ENCODE measurements around the gene TRIM49D2.
"Not testable (repeated sequence)": the region's sequence is repeated elsewhere in the genome, so short reads cannot be mapped to it uniquely, and the experiment has no call there.

The TRIM49D2 gene

GRCh38 chr11:89923764-89924163 lies at the start of gene TRIM49D2:
TSS of gene TRIM49D2 (plus strand) at chr11:89924064. CDS start at chr11:89926762, 2,698 bp downstream.
- not testable (repeated sequence) for H3K9me3 Mint-ChIP-seq

GRCh38 chr11:89877511-89877910 lies 46.4 kb upstream of the TRIM49D2 start:
- H3K4me3 Mint-ChIP-seq; H3K27ac Mint-ChIP-seq; DNase-seq (ENCODE audit: low spot score); H3K4me1 Mint-ChIP-seq (ENCODE audit: low read depth); H3K9me3 Mint-ChIP-seq; H3K27me3 Mint-ChIP-seq (ENCODE audit: low read depth); H3K36me3 Mint-ChIP-seq (ENCODE audit: low read depth): not testable (repeated sequence)

More at GRCh38 chr11:89923764-89924163, at the start of gene TRIM49D2:
- H3K4me1 Mint-ChIP-seq (ENCODE audit: low read depth); H3K27ac Mint-ChIP-seq; H3K36me3 Mint-ChIP-seq (ENCODE audit: low read depth); H3K27me3 Mint-ChIP-seq (ENCODE audit: low read depth); DNase-seq (ENCODE audit: low spot score); H3K4me3 Mint-ChIP-seq: not testable (repeated sequence)

- H3K27ac Mint-ChIP-seq; H3K9me3 Mint-ChIP-seq; H3K36me3 Mint-ChIP-seq (ENCODE audit: low read depth); H3K27me3 Mint-ChIP-seq (ENCODE audit: low read depth); H3K4me1 Mint-ChIP-seq (ENCODE audit: low read depth); H3K4me3 Mint-ChIP-seq; DNase-seq (ENCODE audit: low spot score): not testable (repeated sequence)
These were observed 30.6 kb upstream of the TRIM49D2 start for GRCh38 chr11:89893245-89893644.

- H3K36me3 Mint-ChIP-seq (ENCODE audit: low read depth); H3K4me1 Mint-ChIP-seq (ENCODE audit: low read depth); DNase-seq (ENCODE audit: low spot score); H3K27me3 Mint-ChIP-seq (ENCODE audit: low read depth); H3K4me3 Mint-ChIP-seq; H3K9me3 Mint-ChIP-seq; H3K27ac Mint-ChIP-seq: not testable (repeated sequence)
These were observed 23.1 kb upstream of the TRIM49D2 start for GRCh38 chr11:89900809-89901208.

- Mint-ChIP-seq H3K27ac (no peak within 1 kb of the TSS), H3K27me3 (ENCODE audit: low read depth) (no peaks in the 10 kb centered on the region), H3K4me3 (no peak within 1 kb of the TSS), H3K9me3 (no peaks in the 10 kb centered on the region), H3K36me3 (ENCODE audit: low read depth) (no peaks in the 10 kb centered on the region), H3K4me1 (ENCODE audit: low read depth) (no peaks in the 10 kb centered on the region)
- no peak for DNase-seq (ENCODE audit: low spot score)
These were observed 1.6 kb upstream of the TRIM49D2 start, which contains the start of gene TRIM49D1 for GRCh38 chr11:89922195-89922660. TSS of gene TRIM49D1 (minus strand) at chr11:89922245. CDS start at chr11:89917710, 4,535 bp downstream.

GRCh38 chr11:89960833-89961232 lies 37.0 kb downstream of the TRIM49D2 start:
- H3K4me1 Mint-ChIP-seq (ENCODE audit: low read depth); H3K27me3 Mint-ChIP-seq (ENCODE audit: low read depth); H3K9me3 Mint-ChIP-seq; H3K36me3 Mint-ChIP-seq (ENCODE audit: low read depth); H3K4me3 Mint-ChIP-seq; DNase-seq (ENCODE audit: low spot score); H3K27ac Mint-ChIP-seq: not testable (repeated sequence)

GRCh38 chr11:89965737-89966136 lies 41.9 kb downstream of the TRIM49D2 start, which contains the start of gene TRIM64:
TSS of gene TRIM64 (plus strand) at chr11:89966037. CDS start at chr11:89968504, 2,467 bp downstream.
- not testable (repeated sequence) for H3K4me1 Mint-ChIP-seq (ENCODE audit: low read depth); H3K27ac Mint-ChIP-seq; H3K9me3 Mint-ChIP-seq; H3K36me3 Mint-ChIP-seq (ENCODE audit: low read depth); H3K27me3 Mint-ChIP-seq (ENCODE audit: low read depth); H3K4me3 Mint-ChIP-seq; DNase-seq (ENCODE audit: low spot score)

All from T-helper 2 cell treated with Interferon-gamma antibody and Interleukin-4, amounts not matched to agents 5 μg/mL and 100 μg/mL, for 36 hours (primary cell).